ENCODE results near the gene POGZ. TPM values are rescaled to one million over a fixed set of nuclear protein-coding genes. Genes with fewer than 3 reads are reported as not detected.
"Not testable (repeated sequence)": the region's sequence is repeated elsewhere in the genome, so short reads cannot be mapped to it uniquely, and the experiment has no call there.

The POGZ gene
- total and polyA plus RNA-seq, 7 experiments from 2014 or later: 7.4 to 143 (median 111) TPM

DNA sequence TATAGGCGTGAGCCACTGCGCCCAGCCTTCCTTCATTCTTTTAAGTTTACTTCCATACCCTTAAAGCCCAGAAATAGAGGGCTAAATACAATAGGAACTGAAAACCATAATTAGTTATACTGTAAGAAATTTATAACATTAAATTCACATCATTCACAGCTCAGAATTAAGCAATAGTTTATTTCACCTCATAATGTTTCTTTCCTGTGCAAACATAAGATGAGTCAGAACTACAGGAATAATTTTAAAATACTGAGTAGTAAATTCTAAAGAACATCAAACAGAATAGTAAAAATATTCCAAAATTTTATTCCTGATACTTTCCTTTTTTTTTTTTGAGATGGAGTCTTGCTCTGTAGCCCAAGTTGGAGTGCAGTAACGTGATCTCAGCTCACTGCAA lies 24.1 kb downstream of the POGZ start:
- Histone ChIP-seq H3K36me3 (ENCODE audit: control insufficient read depth in 2 of 3, insufficient read depth in 3 of 3, low read length in 3 of 3) (peaks cover 0 to 8% (median 0%) of the 10 kb centered on the region in 3 experiments), H3K9me3 (ENCODE audit: control insufficient read depth in 2 of 3, low read length in 3 of 3) (no peaks in the 10 kb centered on the region), H3K4me3 (ENCODE audit: low read length) (no peak overlapping the region), H3K27me3 (ENCODE audit: control insufficient read depth in 2 of 2, insufficient read depth in 2 of 2, low read length in 2 of 2) (no peaks in the 10 kb centered on the region), H3K4me1 (ENCODE audit: control insufficient read depth in 2 of 2, insufficient read depth in 2 of 2, low read length in 2 of 2) (peaks cover 0 to 6% of the 10 kb centered on the region in 2 donors), H3K27ac (ENCODE audit: low read depth, low read length) (no peak overlapping the region)
- ChIA-PET POLR2A (no interaction called here), CTCF (interaction anchor here (0.7 to 0.9 kb wide), 2 partner anchors 300 to 332 kb away, joined by 3 to 4 read pairs; no protein-coding TSS in a partner anchor)
- intact Hi-C loops (cut with micrococcal nuclease): no loop called here
- Mint-ChIP-seq H3K4me3 (no peak overlapping the region), H3K4me1 (peaks cover 15 to 56% (median 40%) of the 10 kb centered on the region in 7 donors), H3K27ac (peak overlapping the region in 1 of 9 donors; percentile 55), H3K27me3 (no peaks in the 10 kb centered on the region), H3K36me3 (peaks cover 0 to 16% (median 3%) of the 10 kb centered on the region in 5 donors), H3K9me3 (no peaks in the 10 kb centered on the region)
- no peak for DNase-seq
- no peak for ATAC-seq

DNA sequence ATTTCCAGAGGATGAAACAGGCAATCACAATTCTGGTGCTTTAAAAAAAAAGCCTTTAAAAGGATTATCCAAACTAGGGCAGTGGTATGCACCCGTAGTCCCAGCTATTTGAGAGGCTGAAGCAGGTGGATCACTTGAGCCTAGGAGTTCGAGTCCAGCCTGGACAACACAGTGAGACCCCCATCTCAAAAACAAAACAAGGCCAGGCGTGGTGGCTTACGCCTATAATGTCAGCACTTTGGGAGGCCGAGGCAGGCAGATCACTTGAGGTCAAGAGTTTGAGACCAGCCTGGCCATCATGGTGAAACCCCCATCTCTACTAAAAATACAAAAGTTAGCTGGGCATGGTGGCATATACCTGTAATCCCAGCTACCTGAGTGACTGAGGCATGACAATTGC lies 25.5 kb downstream of the POGZ start:
- H3K9me3 Mint-ChIP-seq; H3K4me3 Mint-ChIP-seq; DNase-seq; H3K4me3 ChIP-seq (ENCODE audit: low read length); H3K4me1 ChIP-seq (ENCODE audit: control insufficient read depth in 2 of 2, insufficient read depth in 2 of 2, low read length in 2 of 2); H3K27me3 ChIP-seq (ENCODE audit: control insufficient read depth in 2 of 2, insufficient read depth in 2 of 2, low read length in 2 of 2); ATAC-seq; H3K27ac ChIP-seq (ENCODE audit: low read depth, low read length); H3K27me3 Mint-ChIP-seq; intact Hi-C loops (cut with micrococcal nuclease); POLR2A ChIA-PET; H3K9me3 ChIP-seq (ENCODE audit: control insufficient read depth in 2 of 3, low read length in 3 of 3): not testable (repeated sequence)
- Mint-ChIP-seq H3K36me3 (peaks cover 0 to 14% (median 4%) of the 10 kb centered on the region in 5 donors), H3K4me1 (peaks cover 14 to 46% (median 28%) of the 10 kb centered on the region in 7 donors), H3K27ac (peak overlapping the region in 1 of 9 donors; percentile 21)
- CTCF ChIA-PET: interaction anchor here (0.6 kb wide), 1 partner anchor 1100 kb away, joined by 3 read pairs; no protein-coding TSS in a partner anchor
- H3K36me3 ChIP-seq (ENCODE audit: control insufficient read depth in 2 of 3, insufficient read depth in 3 of 3, low read length in 3 of 3): peaks cover 0 to 16% (median 4%) of the 10 kb centered on the region in 3 experiments

DNA sequence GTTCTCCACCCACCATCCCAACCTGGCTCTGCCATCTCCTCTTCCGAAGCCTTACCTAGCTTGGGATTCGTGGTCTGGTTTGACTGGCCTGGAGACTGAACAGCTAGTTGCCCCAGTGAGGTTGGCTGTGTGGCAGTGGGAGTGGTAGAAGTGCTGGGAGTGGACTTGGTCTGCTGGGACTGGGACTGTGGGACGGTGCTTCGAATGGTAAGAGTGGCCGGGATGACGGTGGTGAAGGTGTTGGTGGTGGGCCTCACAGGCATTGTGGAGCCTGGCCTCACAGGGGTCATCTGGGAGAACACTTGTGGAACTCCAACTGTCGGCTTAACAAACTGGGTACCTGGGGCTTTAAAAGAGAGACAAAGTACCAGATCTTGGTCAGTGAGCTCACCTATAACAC lies 31.2 kb downstream of the POGZ start:
- H3K9me3 Mint-ChIP-seq: no peaks in the 10 kb centered on the region
- POLR2A ChIA-PET: interaction anchor here (1.5 kb wide), 1 partner anchor 29 kb away, joined by 3 read pairs; the partner anchor contains the start of gene PSMB4
- CTCF ChIA-PET: interaction anchor here (0.6 kb wide), 2 partner anchors 17 to 294 kb away, joined by 3 to 4 read pairs; no protein-coding TSS in a partner anchor
- Histone ChIP-seq H3K9me3 (ENCODE audit: control insufficient read depth in 2 of 3, low read length in 3 of 3) (no peaks in the 10 kb centered on the region), H3K4me3 (ENCODE audit: low read length) (no peak overlapping the region), H3K36me3 (ENCODE audit: control insufficient read depth in 2 of 3, insufficient read depth in 3 of 3, low read length in 3 of 3) (peaks cover 34 to 72% (median 35%) of the 10 kb centered on the region in 3 experiments), H3K27me3 (ENCODE audit: control insufficient read depth in 2 of 2, insufficient read depth in 2 of 2, low read length in 2 of 2) (no peaks in the 10 kb centered on the region), H3K27ac (ENCODE audit: low read depth, low read length) (no peak overlapping the region), H3K4me1 (ENCODE audit: control insufficient read depth in 2 of 2, insufficient read depth in 2 of 2, low read length in 2 of 2) (no peaks in the 10 kb centered on the region)
- ATAC-seq: no peak
- no peak for DNase-seq
- H3K4me1 Mint-ChIP-seq: peaks cover 0 to 10% (median 7%) of the 10 kb centered on the region in 7 donors
- peaks cover 9 to 52% (median 28%) of the 10 kb centered on the region in 5 donors for H3K36me3 Mint-ChIP-seq
- no peak overlapping the region for H3K4me3 Mint-ChIP-seq
- H3K27ac Mint-ChIP-seq: no peak overlapping the region
- no peaks in the 10 kb centered on the region for H3K27me3 Mint-ChIP-seq
- intact Hi-C loops (cut with micrococcal nuclease): no loop called here

- no peak overlapping the region for H3K4me3 Mint-ChIP-seq
- ChIA-PET POLR2A (no interaction called here), CTCF (no interaction called here)
- Histone ChIP-seq H3K9me3 (ENCODE audit: control insufficient read depth in 2 of 3, low read length in 3 of 3) (no peaks in the 10 kb centered on the region), H3K27ac (ENCODE audit: low read depth, low read length) (no peak overlapping the region), H3K27me3 (ENCODE audit: control insufficient read depth in 2 of 2, insufficient read depth in 2 of 2, low read length in 2 of 2) (no peaks in the 10 kb centered on the region), H3K4me1 (ENCODE audit: control insufficient read depth in 2 of 2, insufficient read depth in 2 of 2, low read length in 2 of 2) (no peaks in the 10 kb centered on the region), H3K4me3 (ENCODE audit: low read length) (no peak overlapping the region), H3K36me3 (ENCODE audit: control insufficient read depth in 2 of 3, insufficient read depth in 3 of 3, low read length in 3 of 3) (peaks cover 34 to 88% (median 43%) of the 10 kb centered on the region in 3 experiments)
- intact Hi-C loops (cut with micrococcal nuclease): no loop called here
- H3K36me3 Mint-ChIP-seq: peaks cover 9 to 63% (median 32%) of the 10 kb centered on the region in 5 donors
- no peaks in the 10 kb centered on the region for H3K27me3 Mint-ChIP-seq
- DNase-seq: no peak
- peak overlapping the region in 2 of 9 donors; percentile 41 to 48 for H3K27ac Mint-ChIP-seq
- peaks cover 0 to 2% (median 0%) of the 10 kb centered on the region in 7 donors for H3K4me1 Mint-ChIP-seq
- no peak for ATAC-seq
- no peaks in the 10 kb centered on the region for H3K9me3 Mint-ChIP-seq
Measured at GRCh38 chr1:151425103-151425502, 34.2 kb downstream of the POGZ start.

DNA sequence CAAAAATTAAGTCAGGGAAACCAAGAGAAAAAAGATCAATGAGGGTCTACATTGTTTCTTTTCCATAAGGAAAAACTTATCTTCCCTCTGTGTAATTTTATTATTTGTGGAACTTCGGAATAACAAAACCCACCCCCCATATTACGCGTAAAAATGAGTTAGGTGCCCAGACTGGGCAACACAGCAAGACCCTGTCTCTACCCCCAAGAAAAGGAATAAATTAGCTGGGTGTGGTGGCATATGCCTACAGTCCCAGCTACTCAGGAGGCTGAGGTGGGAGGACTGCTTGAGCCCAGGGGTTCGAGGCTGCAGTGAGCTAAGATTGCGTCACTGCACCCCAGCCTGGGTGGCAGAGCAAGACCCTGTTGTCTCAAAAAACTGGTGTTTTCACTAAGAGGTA lies 39.5 kb downstream of the POGZ start:
- H3K36me3 Mint-ChIP-seq: peaks cover 9 to 44% (median 20%) of the 10 kb centered on the region in 5 donors
- H3K27me3 Mint-ChIP-seq: no peaks in the 10 kb centered on the region
- Histone ChIP-seq H3K4me1 (ENCODE audit: control insufficient read depth in 2 of 2, insufficient read depth in 2 of 2, low read length in 2 of 2) (no peaks in the 10 kb centered on the region), H3K4me3 (ENCODE audit: low read length) (no peak overlapping the region), H3K36me3 (ENCODE audit: control insufficient read depth in 2 of 3, insufficient read depth in 3 of 3, low read length in 3 of 3) (peaks cover 11 to 70% (median 23%) of the 10 kb centered on the region in 3 experiments), H3K9me3 (ENCODE audit: control insufficient read depth in 2 of 3, low read length in 3 of 3) (no peaks in the 10 kb centered on the region), H3K27ac (ENCODE audit: low read depth, low read length) (no peak overlapping the region), H3K27me3 (ENCODE audit: control insufficient read depth in 2 of 2, insufficient read depth in 2 of 2, low read length in 2 of 2) (no peaks in the 10 kb centered on the region)
- intact Hi-C loops (cut with micrococcal nuclease): no loop called here
- H3K9me3 Mint-ChIP-seq: no peaks in the 10 kb centered on the region
- peaks cover 0 to 5% (median 0%) of the 10 kb centered on the region in 7 donors for H3K4me1 Mint-ChIP-seq
- no peak for DNase-seq
- ATAC-seq: no peak
- peak overlapping the region in 1 of 9 donors; percentile 26 for H3K27ac Mint-ChIP-seq
- CTCF ChIA-PET: interaction anchor here (0.6 kb wide), 1 partner anchor 256 kb away, joined by 3 read pairs; no protein-coding TSS in a partner anchor
- POLR2A ChIA-PET: interaction anchor here (0.8 to 1.5 kb wide), 2 partner anchors 9 to 14 kb away, joined by 3 read pairs; no protein-coding TSS in a partner anchor
- no peak overlapping the region for H3K4me3 Mint-ChIP-seq

DNA sequence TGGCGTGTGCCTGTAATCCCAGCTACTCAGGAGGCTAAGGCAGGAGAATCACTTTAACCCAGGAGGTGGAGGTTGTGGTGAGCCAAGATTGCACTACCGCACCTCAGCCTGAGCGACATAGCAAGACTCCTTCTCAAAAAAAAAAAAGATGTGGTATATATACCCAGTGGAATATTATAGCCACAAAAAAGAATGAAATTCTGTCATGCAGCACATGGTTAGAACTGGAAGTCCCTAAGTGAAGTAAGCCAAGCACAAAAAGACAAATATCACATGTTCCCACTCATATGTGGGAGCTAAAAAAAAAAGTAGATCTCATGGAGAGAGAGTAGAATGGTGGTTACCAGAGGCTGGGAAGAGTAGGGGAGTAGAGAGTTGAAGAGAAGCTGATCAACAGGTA lies 41.2 kb downstream of the POGZ start:
- Mint-ChIP-seq H3K27ac (peak overlapping the region in 2 of 9 donors; percentile 5 to 32), H3K4me3 (no peak overlapping the region), H3K4me1 (peaks cover 0 to 5% (median 0%) of the 10 kb centered on the region in 7 donors), H3K27me3 (no peaks in the 10 kb centered on the region), H3K36me3 (peaks cover 0 to 28% (median 8%) of the 10 kb centered on the region in 5 donors), H3K9me3 (peaks cover 0 to 2% (median 0%) of the 10 kb centered on the region in 11 donors)
- DNase-seq: no peak
- Histone ChIP-seq H3K9me3 (ENCODE audit: control insufficient read depth in 2 of 3, low read length in 3 of 3) (no peaks in the 10 kb centered on the region), H3K27me3 (ENCODE audit: control insufficient read depth in 2 of 2, insufficient read depth in 2 of 2, low read length in 2 of 2) (no peaks in the 10 kb centered on the region), H3K4me1 (ENCODE audit: control insufficient read depth in 2 of 2, insufficient read depth in 2 of 2, low read length in 2 of 2) (no peaks in the 10 kb centered on the region), H3K4me3 (ENCODE audit: low read length) (no peak overlapping the region), H3K36me3 (ENCODE audit: control insufficient read depth in 2 of 3, insufficient read depth in 3 of 3, low read length in 3 of 3) (peaks cover 0 to 63% (median 8%) of the 10 kb centered on the region in 3 experiments), H3K27ac (ENCODE audit: low read depth, low read length) (no peak overlapping the region)
- ChIA-PET CTCF (interaction anchor here (0.7 kb wide), 1 partner anchor 102 kb away, joined by 3 read pairs; no protein-coding TSS in a partner anchor), POLR2A (interaction anchor here (0.5 to 1.8 kb wide), 2 partner anchors 10 to 228 kb away, joined by 3 to 6 read pairs; no protein-coding TSS in a partner anchor)
- no peak for ATAC-seq
- intact Hi-C loops (cut with micrococcal nuclease): no loop called here

Measured in naive thymus-derived CD4-positive, alpha-beta T cell (primary cell).